Vagina (tissue), 2 donors: ENCODE data around the gene RAB11FIP3.

Experiments used
- CTCF ChIP-seq, 3 experiments: fragments of 450-650 bp in 2 of 3; fragments of 200-600 bp in 1 of 3; sonication (generic) in 1 of 3; IDR thresholded peaks; one replicate each; pipeline ENCODE4 v1.5.1; 2017 to 2019; ENCODE audit warnings: antibody characterized with exemption in 3 of 3, mild to moderate bottlenecking in 2 of 3, moderate library complexity in 2 of 3
- POLR2A ChIP-seq, 2 donors: fragments of 450-650 bp; IDR thresholded peaks; one replicate each; pipeline ENCODE4 v1.6.1; 2017; ENCODE audit warnings: antibody characterized with exemption in 2 of 2, mild to moderate bottlenecking in 2 of 2, moderate library complexity in 2 of 2
- POLR2AphosphoS5 ChIP-seq, 2 donors: sonication (generic); formaldehyde crosslinking; IDR thresholded peaks; one replicate each; pipeline ENCODE4 v1.9.0; 2017; ENCODE audit warnings: antibody characterized with exemption in 2 of 2, mild to moderate bottlenecking in 2 of 2, low read depth in 1 of 2; ENCODE audit not compliant: insufficient read depth in 1 of 2

DNA sequence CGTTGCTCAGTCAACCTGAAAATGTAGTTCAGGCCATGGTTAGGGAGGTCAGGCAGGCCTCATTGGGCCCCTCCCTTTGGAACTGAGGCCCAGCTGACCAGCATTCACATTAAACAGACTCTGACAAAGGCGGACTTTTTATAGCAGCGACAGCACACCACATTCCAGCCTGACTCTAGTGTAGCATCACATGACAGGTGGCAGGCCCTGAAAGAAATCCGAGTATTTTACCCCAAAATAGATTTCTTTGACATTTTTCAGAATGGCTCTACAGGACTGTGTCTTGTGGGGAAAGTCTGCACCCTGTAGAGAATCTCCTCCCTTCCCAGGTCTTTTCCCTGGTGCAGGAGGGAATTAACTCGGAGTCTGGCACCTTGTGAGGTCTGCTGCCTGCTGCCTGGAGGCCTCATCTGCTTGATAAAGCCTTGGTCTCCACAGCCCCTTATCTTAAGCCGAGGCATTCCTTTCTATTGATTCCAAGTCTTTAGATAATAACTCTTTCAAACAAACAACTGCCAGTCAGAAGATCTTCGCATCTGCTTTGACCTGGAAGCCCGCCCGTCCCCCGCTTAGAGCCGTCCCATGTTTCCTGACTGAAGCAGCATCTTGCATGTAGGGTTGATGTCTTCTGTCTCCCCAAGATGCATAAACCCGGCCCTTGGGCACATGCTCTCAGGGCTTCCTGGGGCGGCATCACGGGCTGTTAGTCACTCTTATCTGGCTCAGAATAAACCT is 58.1 kb downstream of the RAB11FIP3 start:
- TF ChIP-seq CTCF (IDR thresholded peaks at IDR 0.05), result no peak
- no peak for TF ChIP-seq POLR2AphosphoS5 (IDR thresholded peaks at IDR 0.05; ENCODE audit: insufficient read depth in 1 of 2, low read depth in 1 of 2)
- no peak for TF ChIP-seq POLR2A (IDR thresholded peaks at IDR 0.05)
